Epidermal melanocyte (primary cell): ENCODE measurements around the gene CACNA1A.
A peak's percentile ranks its signal among the peaks of the same experiment; 100 is the strongest.
"Not testable (repeated sequence)": the region's sequence is repeated elsewhere in the genome, so short reads cannot be mapped to it uniquely, and the experiment has no call there.

Source experiments
- DNase-seq: peaks from one replicate; pipeline ENCODE4 v3.0.0; 2011; ENCODE audit warnings: low spot score; ENCODE audit not compliant: insufficient read length

CACNA1A gene

GRCh38 chr19:13169769-13170168, 336.5 kb downstream of the CACNA1A start:
- no peak for DNase-seq

GRCh38 chr19:13166151-13166550, 340.1 kb downstream of the CACNA1A start:
- DNase-seq = not testable (repeated sequence)

- no peak for DNase-seq
Measured at GRCh38 chr19:13165162-13165997, 340.9 kb downstream of the CACNA1A start.

- DNase-seq = peak; percentile 61
Measured at GRCh38 chr19:13164343-13165161, 341.7 kb downstream of the CACNA1A start.

- peak; percentile 79 for DNase-seq
Measured at GRCh38 chr19:13163609-13164342, 342.5 kb downstream of the CACNA1A start.

GRCh38 chr19:13162724-13163608, 343.3 kb downstream of the CACNA1A start:
- DNase-seq = peak; percentile 82

GRCh38 chr19:13160557-13160956, 345.7 kb downstream of the CACNA1A start:
- peak; percentile 10 for DNase-seq

- DNase-seq = no peak
Measured at GRCh38 chr19:13159713-13160112, 346.6 kb downstream of the CACNA1A start.
